ENCODE results near the gene LITAFD. TPM values are rescaled to one million over a fixed set of nuclear protein-coding genes. Genes with fewer than 3 reads are reported as not detected.

Gene LITAFD
- total RNA-seq, 3 donors from 2014 or later = not detected

- DNase-seq = peak in 1 of 3 donors; percentile 41
- Histone ChIP-seq H3K4me3 (no peak overlapping the region), H3K9me3 (no peaks in the 10 kb centered on the region), H3K36me3 (ENCODE audit: low read depth) (no peaks in the 10 kb centered on the region), H3K4me1 (ENCODE audit: low read depth) (peaks cover 21% of the 10 kb centered on the region)
- ATAC-seq = no peak
- intact Hi-C loops (cut with DNase I, micrococcal nuclease) = loop anchor here (5.0 to 10.0 kb wide), 3 partner anchors 54 to 233 kb away; no protein-coding TSS in a partner anchor
- TF ChIP-seq CTCF (IDR thresholded peaks at IDR 0.05) = no peak
Observed at GRCh38 chr16:8887952-8888560, 5.9 kb downstream of the LITAFD start.

DNA sequence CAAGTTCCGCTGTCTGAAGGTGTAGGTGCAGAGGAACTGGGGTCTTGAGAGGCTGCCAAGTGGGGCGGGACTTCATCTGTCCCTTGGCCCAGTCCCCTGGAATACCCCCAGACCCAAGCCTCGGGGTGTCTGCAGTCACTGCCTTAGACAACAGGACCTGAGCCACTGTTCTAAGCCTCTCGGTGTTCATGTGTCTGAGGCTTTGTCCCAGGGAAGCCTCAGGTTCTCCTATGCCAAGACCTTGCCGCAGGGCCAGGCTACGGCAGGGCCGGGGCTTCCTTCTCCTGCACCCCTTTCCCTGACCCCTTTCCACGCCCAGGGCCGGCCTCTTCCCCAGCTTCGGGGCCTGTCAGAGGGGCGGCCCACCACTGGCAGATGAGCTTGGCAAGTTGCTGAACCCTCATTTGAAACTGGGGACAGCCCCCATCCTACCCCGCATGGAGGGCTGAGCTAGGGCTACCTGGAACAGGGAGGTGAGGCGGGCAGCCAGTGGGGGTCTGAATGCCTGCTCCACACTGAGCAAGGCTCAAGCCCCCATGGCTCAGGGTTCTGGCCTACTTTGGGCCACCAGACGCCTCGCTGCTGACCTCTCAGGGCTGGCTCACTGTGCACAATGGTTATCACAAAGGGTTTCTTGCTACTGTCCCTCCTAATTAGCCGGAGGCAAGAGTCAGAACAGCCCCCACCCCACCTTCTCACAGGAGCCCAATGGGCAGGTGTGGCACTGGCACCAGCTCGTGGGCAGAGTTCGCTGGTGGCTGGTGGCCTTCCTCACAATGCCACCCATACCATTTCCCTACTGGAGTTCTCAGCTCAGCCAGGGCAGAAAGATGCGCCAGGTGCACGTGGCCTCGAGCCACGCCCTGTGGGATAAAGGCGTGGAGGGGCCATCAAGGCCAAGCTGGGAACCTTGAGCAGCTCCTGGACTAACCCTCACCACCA, 7.1 kb downstream of the LITAFD start:
- TF ChIP-seq CTCF (IDR thresholded peaks at IDR 0.05) = no peak
- peaks cover 18% of the 10 kb centered on the region for H3K4me1 ChIP-seq (ENCODE audit: low read depth)
- peaks cover 4% of the 10 kb centered on the region for H3K36me3 ChIP-seq (ENCODE audit: low read depth)
- ATAC-seq (peak; percentile 6), DNase-seq (peak in 2 of 3 donors; percentile 43 to 47)
- no peak overlapping the region for H3K4me3 ChIP-seq
- no peaks in the 10 kb centered on the region for H3K9me3 ChIP-seq
- intact Hi-C loops (cut with DNase I, micrococcal nuclease) = loop anchor here (5.0 to 10.0 kb wide), 3 partner anchors 53 to 234 kb away; no protein-coding TSS in a partner anchor

DNA sequence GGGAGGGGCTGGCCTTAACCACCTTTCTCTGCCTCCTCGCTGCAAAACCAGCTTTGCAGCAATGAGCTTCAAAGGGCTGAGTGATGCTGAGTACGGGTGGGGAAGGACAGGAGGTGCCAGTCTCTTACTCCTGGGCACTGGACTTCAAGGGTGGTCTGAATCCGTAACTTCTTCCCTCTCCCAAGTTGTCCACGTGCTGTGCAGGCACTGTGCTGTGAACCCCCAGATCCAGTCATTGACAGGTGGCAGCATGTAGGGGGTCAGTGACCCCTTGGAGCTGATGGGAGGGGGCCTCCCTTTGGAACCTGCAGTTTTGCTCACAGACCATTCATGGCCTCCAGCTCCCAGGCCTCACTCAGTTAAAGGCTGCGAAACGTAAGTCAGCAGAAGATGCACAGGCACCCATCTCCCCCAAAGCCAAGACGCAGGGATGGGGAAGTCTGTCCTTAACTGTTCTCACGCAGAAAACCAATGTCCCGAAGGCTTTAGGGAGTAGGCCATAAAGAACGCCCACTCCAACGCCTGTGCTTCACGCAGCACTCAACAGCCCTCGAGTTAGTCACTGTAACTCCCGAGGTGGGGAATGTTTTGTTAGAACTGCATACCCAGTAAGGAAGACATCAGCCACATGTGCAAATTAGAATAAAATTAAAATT, 7.9 kb downstream of the LITAFD start:
- peaks cover 10% of the 10 kb centered on the region for H3K4me1 ChIP-seq (ENCODE audit: low read depth)
- peaks cover 12% of the 10 kb centered on the region for H3K36me3 ChIP-seq (ENCODE audit: low read depth)
- no peak overlapping the region for H3K4me3 ChIP-seq
- DNase-seq (peak in 2 of 3 donors; percentile 23 to 34), ATAC-seq (no peak)
- H3K9me3 ChIP-seq = no peaks in the 10 kb centered on the region
- TF ChIP-seq CTCF (IDR thresholded peaks at IDR 0.05) = no peak
- intact Hi-C loops (cut with DNase I, micrococcal nuclease) = loop anchor here (5.0 to 10.0 kb wide), 3 partner anchors 52 to 235 kb away; no protein-coding TSS in a partner anchor

DNA sequence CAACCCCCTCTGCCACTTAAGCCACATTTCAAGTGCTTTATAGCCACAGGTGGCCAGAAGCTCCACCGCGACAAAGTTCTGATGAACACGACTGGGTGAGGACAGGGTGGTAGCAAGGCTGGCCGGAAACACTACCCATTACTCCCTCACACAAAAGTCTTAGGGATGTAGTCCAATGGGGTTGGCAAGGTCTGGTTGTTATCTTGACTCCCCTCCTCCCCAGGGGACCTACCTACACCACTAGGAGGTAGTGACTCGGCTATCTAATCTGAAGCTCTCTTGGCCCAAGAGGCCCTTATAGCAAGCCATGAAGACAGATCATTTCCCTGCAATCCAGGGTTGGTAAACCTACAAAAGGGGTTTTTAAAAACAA, 8.4 kb downstream of the LITAFD start:
- no peak for TF ChIP-seq CTCF (IDR thresholded peaks at IDR 0.05)
- ATAC-seq = no peak
- Histone ChIP-seq H3K4me1 (ENCODE audit: low read depth) (peaks cover 8% of the 10 kb centered on the region), H3K9me3 (no peaks in the 10 kb centered on the region), H3K4me3 (no peak overlapping the region), H3K36me3 (ENCODE audit: low read depth) (peaks cover 17% of the 10 kb centered on the region)
- DNase-seq = no peak
- intact Hi-C loops (cut with DNase I, micrococcal nuclease) = no loop called here

DNA sequence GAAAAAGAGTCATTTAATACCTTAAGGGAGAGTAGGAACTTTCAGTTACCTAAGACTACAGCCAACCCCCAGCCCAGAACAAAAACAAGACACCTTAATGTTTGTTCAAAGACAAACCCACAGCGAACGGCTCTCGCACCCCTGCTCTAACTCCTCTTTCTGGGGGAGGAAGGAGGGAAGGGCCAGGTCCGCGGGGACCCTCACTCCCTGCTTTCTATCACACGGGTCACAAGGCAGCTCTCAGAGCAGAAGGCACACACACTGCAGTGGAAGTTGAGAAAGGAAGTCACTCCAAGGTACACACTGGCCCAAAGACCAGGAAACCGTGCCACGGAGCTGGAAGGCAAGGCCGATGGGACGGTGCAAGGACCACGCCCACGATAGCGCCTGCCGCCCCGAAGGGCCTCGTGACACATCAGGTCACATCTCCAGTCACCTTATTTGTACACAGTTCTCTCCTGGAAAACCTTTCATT, 10.0 kb downstream of the LITAFD start:
- TF ChIP-seq CTCF (IDR thresholded peaks at IDR 0.05) = no peak
- Histone ChIP-seq H3K9me3 (no peaks in the 10 kb centered on the region), H3K36me3 (ENCODE audit: low read depth) (peaks cover 19% of the 10 kb centered on the region), H3K4me1 (ENCODE audit: low read depth) (no peaks in the 10 kb centered on the region), H3K4me3 (no peak overlapping the region)
- ATAC-seq (peak; percentile 24), DNase-seq (peak in 1 of 3 donors; percentile 40)
- intact Hi-C loops (cut with DNase I, micrococcal nuclease) = no loop called here
